Tibial nerve (tissue), 4 donors: ENCODE data around the gene TMEM239.

ENCODE experiments used
- EP300 ChIP-seq, 2 donors: sonication (generic); formaldehyde crosslinking; IDR thresholded peaks; one replicate each; pipeline ENCODE4 v1.6.1; 2017; ENCODE audit warnings: antibody characterized with exemption in 2 of 2, mild to moderate bottlenecking in 1 of 2
- POLR2A ChIP-seq, 2 donors: fragments of 450-650 bp; IDR thresholded peaks; one replicate each; pipeline ENCODE4 v1.6.1; 2017; ENCODE audit warnings: antibody characterized with exemption in 2 of 2, mild to moderate bottlenecking in 2 of 2, moderate library complexity in 2 of 2
- TF ChIP-seq, protein P1 (sequence below), 5 experiments: fragments of 200-600 bp in 3 of 5; fragments of 450-650 bp in 2 of 5; sonication (generic) in 3 of 5; IDR thresholded peaks; one replicate each; pipeline ENCODE4 v1.5.1; 2016 to 2019; ENCODE audit warnings: antibody characterized with exemption in 5 of 5, mild to moderate bottlenecking in 3 of 5, moderate library complexity in 2 of 5

DNA sequence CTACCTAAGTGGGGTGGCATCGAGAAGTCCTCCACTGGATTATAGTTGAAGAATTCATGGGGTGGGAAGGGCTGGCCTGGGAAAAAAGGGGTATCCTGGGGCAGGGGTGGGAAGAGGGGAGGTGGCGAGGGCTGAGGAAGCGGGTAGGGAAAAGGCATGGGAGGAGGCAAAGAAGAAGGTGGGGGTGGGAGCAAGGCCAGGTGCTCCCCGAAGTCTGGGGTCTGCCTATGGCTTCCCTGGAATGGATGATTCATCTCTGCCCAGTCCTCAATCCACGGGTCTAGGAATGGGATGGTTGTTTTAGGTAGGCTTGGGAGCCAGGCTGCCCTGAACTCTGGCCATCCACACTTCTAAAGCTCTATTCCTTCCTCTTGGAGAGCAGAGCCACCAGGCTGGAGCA lies 19.9 kb downstream of the TMEM239 start:
- no peak for TF ChIP-seq POLR2A (IDR thresholded peaks at IDR 0.05)
- TF ChIP-seq, protein P1, sequence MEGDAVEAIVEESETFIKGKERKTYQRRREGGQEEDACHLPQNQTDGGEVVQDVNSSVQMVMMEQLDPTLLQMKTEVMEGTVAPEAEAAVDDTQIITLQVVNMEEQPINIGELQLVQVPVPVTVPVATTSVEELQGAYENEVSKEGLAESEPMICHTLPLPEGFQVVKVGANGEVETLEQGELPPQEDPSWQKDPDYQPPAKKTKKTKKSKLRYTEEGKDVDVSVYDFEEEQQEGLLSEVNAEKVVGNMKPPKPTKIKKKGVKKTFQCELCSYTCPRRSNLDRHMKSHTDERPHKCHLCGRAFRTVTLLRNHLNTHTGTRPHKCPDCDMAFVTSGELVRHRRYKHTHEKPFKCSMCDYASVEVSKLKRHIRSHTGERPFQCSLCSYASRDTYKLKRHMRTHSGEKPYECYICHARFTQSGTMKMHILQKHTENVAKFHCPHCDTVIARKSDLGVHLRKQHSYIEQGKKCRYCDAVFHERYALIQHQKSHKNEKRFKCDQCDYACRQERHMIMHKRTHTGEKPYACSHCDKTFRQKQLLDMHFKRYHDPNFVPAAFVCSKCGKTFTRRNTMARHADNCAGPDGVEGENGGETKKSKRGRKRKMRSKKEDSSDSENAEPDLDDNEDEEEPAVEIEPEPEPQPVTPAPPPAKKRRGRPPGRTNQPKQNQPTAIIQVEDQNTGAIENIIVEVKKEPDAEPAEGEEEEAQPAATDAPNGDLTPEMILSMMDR (IDR thresholded peaks at IDR 0.05) = no peak
- no peak for TF ChIP-seq EP300 (IDR thresholded peaks at IDR 0.05)
